Smooth muscle cell (in vitro differentiated cells): ENCODE measurements around the gene NELL1. TPM values are rescaled to one million over a fixed set of nuclear protein-coding genes. Genes with fewer than 3 reads are reported as not detected.

ENCODE experiments used
- DNase-seq: peaks from one replicate; lab custom pipeline; 2025; ENCODE audit not compliant: unreplicated experiment; lab: John Stamatoyannopoulos, UW
- H2AFZ ChIP-seq: fragments of 200-600 bp; sonication (generic); 2 replicates; pipeline ENCODE4 v1.6.0; 2016; ENCODE audit warnings: antibody characterized with exemption, low read depth, mild to moderate bottlenecking
- H3F3A ChIP-seq: fragments of 200-600 bp; sonication (generic); 2 replicates; pipeline ENCODE4 v1.6.0; 2017; ENCODE audit warnings: antibody characterized with exemption, low read depth
- H3K27ac ChIP-seq: fragments of 200-600 bp; sonication (generic); 2 replicates; pipeline ENCODE4 v1.5.1; 2016; ENCODE audit warnings: low read depth, mild to moderate bottlenecking
- H3K27me3 ChIP-seq: fragments of 200-600 bp; sonication (generic); 2 replicates; pipeline ENCODE4 v1.6.1; 2016; ENCODE audit warnings: low read depth, mild to moderate bottlenecking
- H3K36me3 ChIP-seq: fragments of 200-600 bp; sonication (generic); 2 replicates; pipeline ENCODE4 v1.5.1; 2016; ENCODE audit warnings: low read depth
- H3K4me1 ChIP-seq: fragments of 200-600 bp; sonication (generic); 2 replicates; pipeline ENCODE4 v1.5.1; 2016; ENCODE audit warnings: low read depth
- H3K4me2 ChIP-seq: fragments of 200-600 bp; sonication (generic); 2 replicates; pipeline ENCODE4 v1.6.0; 2016; ENCODE audit warnings: mild to moderate bottlenecking
- H3K4me3 ChIP-seq: fragments of 200-600 bp; sonication (generic); 2 replicates; pipeline ENCODE4 v1.5.1; 2016; ENCODE audit warnings: mild to moderate bottlenecking
- H3K79me2 ChIP-seq: fragments of 200-600 bp; sonication (generic); 2 replicates; pipeline ENCODE4 v1.6.0; 2016; ENCODE audit warnings: low read depth, mild to moderate bottlenecking
- H3K9ac ChIP-seq: fragments of 200-600 bp; sonication (generic); 2 replicates; pipeline ENCODE4 v1.6.0; 2016; ENCODE audit warnings: low read depth
- H3K9me3 ChIP-seq: fragments of 200-600 bp; sonication (generic); replicated peaks from 2 replicates; pipeline ENCODE4 v1.5.1; 2016; ENCODE audit warnings: low read depth
- H4K20me1 ChIP-seq: fragments of 200-600 bp; sonication (generic); 2 replicates; pipeline ENCODE4 v1.6.0; 2016; ENCODE audit warnings: low read depth
- WGBS: methylation state at CpG from one replicate; pipeline ENCODE4 v1.1.7; 2016; ENCODE audit warnings: low lambda C conversion rate; 5-methylcytosine and 5-hydroxymethylcytosine counted together
- polyA plus RNA-seq: library from polyadenylated mRNA; unstranded; fragments of >200 nt; fragmentation: Nextera tagmentation; extraction: Ambion mirVana; gene quantifications from 2 replicates; pipeline ENCODE4 v1.2.1, GENCODE V29; 2016
- total RNA-seq: library from RNA; depleted of rRNA; stranded (reverse); fragments of >200 nt; gene quantifications from 2 replicates; pipeline ENCODE4 v1.2.3, GENCODE V29; 2014
- TF ChIP-seq, protein P1 (sequence below): fragments of 200-600 bp; sonication (generic); IDR thresholded peaks from 2 replicates; pipeline ENCODE4 v1.5.1; 2017; ENCODE audit warnings: borderline replicate concordance, mild to moderate bottlenecking, antibody characterized with exemption; ENCODE audit not compliant: insufficient read depth, poor library complexity, severe bottlenecking

NELL1 gene
- total and polyA plus RNA-seq, 2 experiments from 2014 or later = not detected

GRCh38 chr11:21040630-21041029 lies 371.2 kb downstream of the NELL1 start:
- Histone ChIP-seq H3K27ac (no peak overlapping the region), H3K4me2 (no peak overlapping the region), H3K9ac (no peak overlapping the region), H3K27me3 (peaks cover 5% of the 10 kb centered on the region), H3K79me2 (no peaks in the 10 kb centered on the region), H4K20me1 (no peaks in the 10 kb centered on the region), H3K9me3 (no peaks in the 10 kb centered on the region), H3F3A (no peaks in the 10 kb centered on the region), H3K36me3 (no peaks in the 10 kb centered on the region), H3K4me1 (no peaks in the 10 kb centered on the region), H2AFZ (no peak overlapping the region), H3K4me3 (no peak overlapping the region)
- DNase-seq = no peak
- 88% methylated on average over 2 of the region's 2 CpGs for WGBS
- TF ChIP-seq, protein P1, sequence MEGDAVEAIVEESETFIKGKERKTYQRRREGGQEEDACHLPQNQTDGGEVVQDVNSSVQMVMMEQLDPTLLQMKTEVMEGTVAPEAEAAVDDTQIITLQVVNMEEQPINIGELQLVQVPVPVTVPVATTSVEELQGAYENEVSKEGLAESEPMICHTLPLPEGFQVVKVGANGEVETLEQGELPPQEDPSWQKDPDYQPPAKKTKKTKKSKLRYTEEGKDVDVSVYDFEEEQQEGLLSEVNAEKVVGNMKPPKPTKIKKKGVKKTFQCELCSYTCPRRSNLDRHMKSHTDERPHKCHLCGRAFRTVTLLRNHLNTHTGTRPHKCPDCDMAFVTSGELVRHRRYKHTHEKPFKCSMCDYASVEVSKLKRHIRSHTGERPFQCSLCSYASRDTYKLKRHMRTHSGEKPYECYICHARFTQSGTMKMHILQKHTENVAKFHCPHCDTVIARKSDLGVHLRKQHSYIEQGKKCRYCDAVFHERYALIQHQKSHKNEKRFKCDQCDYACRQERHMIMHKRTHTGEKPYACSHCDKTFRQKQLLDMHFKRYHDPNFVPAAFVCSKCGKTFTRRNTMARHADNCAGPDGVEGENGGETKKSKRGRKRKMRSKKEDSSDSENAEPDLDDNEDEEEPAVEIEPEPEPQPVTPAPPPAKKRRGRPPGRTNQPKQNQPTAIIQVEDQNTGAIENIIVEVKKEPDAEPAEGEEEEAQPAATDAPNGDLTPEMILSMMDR = no peak

GRCh38 chr11:21048626-21049025 lies 379.2 kb downstream of the NELL1 start:
- Histone ChIP-seq H3K36me3 (no peaks in the 10 kb centered on the region), H3K79me2 (no peaks in the 10 kb centered on the region), H2AFZ (no peak overlapping the region), H4K20me1 (no peaks in the 10 kb centered on the region), H3F3A (no peaks in the 10 kb centered on the region), H3K27ac (no peak overlapping the region), H3K4me1 (no peaks in the 10 kb centered on the region), H3K9ac (no peak overlapping the region), H3K9me3 (no peaks in the 10 kb centered on the region), H3K4me2 (no peak overlapping the region), H3K27me3 (peaks cover 5% of the 10 kb centered on the region), H3K4me3 (no peak overlapping the region)
- 83% methylated on average over 5 of the region's 5 CpGs for WGBS
- DNase-seq = no peak
- TF ChIP-seq, protein P1 = no peak

- Histone ChIP-seq H4K20me1 (no peaks in the 10 kb centered on the region), H3K36me3 (no peaks in the 10 kb centered on the region), H3K9ac (no peak overlapping the region), H3K9me3 (no peaks in the 10 kb centered on the region), H2AFZ (no peak overlapping the region), H3K27me3 (no peaks in the 10 kb centered on the region), H3K4me3 (no peak overlapping the region), H3F3A (no peaks in the 10 kb centered on the region), H3K27ac (no peak overlapping the region), H3K79me2 (no peaks in the 10 kb centered on the region), H3K4me1 (no peaks in the 10 kb centered on the region), H3K4me2 (no peak overlapping the region)
- TF ChIP-seq, protein P1 = no peak
- no peak for DNase-seq
- 81% methylated on average over 1 of the region's 1 CpG for whole genome bisulfite sequencing
Measured at GRCh38 chr11:21053466-21053865, 384.1 kb downstream of the NELL1 start.

DNA sequence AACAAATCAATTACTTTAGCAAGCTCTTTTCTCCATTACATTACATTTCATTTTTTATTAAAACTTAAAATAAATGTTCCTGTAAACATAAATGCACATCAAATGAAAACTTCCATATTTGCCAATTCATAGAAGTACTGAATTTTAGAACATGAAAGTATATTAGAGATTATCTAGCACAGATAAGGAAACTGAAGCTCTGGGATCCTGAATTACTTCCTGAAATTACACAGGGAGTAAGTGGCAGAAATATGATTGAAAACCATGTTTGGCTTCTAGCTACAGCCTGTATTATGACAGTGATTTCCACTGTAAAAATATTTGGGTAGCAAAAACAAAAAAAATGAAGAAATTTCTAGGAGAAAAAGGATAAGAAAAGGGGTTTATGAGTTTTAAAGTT lies 387.3 kb downstream of the NELL1 start:
- DNase-seq = no peak
- no peaks in the 10 kb centered on the region for H3K4me1 ChIP-seq
- H4K20me1 ChIP-seq = no peaks in the 10 kb centered on the region
- H3K27me3 ChIP-seq = no peaks in the 10 kb centered on the region
- no peaks in the 10 kb centered on the region for H3K36me3 ChIP-seq
- no peaks in the 10 kb centered on the region for H3K79me2 ChIP-seq
- H3K4me2 ChIP-seq = no peak overlapping the region
- TF ChIP-seq, protein P1 = no peak
- no peak overlapping the region for H2AFZ ChIP-seq
- H3K9me3 ChIP-seq = no peaks in the 10 kb centered on the region
- no peak overlapping the region for H3K4me3 ChIP-seq
- H3K9ac ChIP-seq = no peak overlapping the region
- no peaks in the 10 kb centered on the region for H3F3A ChIP-seq
- no peak overlapping the region for H3K27ac ChIP-seq
